Measurements from ENCODE around the gene CEP76.
"Not testable (repeated sequence)": the region's sequence is repeated elsewhere in the genome, so short reads cannot be mapped to it uniquely, and the experiment has no call there.

CEP76 gene

DNA sequence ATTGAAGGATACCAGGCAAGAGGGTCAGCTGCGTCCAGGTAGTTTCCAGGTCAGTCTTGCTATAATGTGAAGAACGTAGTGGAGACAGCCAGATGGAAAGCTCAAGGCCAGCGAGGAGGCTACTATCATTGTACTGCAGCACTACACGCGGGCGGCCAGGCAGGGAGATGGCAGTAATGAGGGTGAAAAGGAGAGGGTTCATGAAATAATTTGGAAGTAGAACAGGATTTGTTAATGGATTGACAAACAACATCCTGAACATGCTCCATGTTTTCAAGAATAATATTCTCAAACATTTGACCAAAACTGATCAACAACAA lies 61.7 kb downstream of the CEP76 start:
- DNase-seq, result no peak

DNA sequence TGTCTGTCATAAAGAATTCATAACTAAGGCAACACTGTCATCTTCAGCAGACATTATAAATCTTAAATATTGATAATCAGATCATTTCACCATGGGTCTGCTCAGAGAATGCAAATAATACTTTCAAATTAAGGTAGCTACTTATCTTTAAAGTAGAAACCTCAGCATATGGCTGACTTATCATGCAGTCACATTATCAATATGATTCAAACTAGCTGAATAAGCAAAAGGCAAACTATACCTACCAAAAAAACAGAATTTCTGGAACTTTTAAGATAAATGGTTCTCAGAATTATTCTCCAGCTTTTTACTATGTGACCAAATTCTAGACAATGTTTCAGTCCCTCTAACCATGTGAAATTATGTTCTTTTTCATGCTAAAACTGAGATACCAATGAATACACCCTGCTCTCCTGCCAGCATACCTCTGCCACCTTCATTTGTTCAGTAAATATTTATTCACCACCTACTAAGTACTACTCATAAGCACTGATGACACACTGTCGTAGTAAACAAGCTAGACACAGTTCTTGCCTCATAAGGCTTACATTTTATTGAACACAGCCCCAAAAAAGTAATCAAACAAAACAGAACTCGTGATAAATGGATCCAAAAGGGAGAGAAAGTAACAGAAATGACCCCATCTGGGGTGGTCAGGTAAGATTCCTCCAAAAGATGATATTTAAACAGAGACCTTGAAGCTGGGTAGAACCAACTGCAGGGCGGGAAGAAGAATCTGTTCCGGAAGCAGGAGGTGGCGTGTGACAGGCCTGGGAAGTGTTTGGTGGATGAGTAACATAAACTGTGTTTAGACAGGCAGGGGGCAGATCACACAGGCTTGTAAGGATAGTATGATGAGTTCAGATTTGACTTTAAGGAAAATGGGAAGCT lies 62.3 kb downstream of the CEP76 start:
- peak; percentile 80 for DNase-seq

DNA sequence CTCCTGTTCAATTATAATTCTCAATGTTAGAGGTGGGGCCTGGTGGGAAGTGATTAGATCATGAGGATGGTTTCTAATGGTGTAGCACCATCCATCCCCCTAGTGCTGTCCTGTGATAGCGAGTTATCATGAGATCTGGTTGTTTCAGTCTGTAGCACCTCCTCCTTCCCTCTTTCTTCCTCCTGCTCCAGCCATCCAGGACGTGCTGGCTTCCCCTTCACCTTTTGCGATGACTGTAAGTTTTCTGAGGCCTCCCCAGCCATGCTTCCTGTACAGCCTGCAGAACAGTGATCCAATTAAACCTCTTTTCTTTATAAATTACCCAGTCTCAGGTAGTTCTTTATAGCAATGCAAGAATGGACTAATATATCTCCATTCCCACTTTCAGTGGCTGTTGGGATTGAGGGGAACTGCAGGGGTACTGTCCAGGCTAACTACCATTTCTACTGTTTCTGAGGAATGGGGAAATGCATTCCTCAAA lies 63.8 kb downstream of the CEP76 start:
- no peak for DNase-seq

DNA sequence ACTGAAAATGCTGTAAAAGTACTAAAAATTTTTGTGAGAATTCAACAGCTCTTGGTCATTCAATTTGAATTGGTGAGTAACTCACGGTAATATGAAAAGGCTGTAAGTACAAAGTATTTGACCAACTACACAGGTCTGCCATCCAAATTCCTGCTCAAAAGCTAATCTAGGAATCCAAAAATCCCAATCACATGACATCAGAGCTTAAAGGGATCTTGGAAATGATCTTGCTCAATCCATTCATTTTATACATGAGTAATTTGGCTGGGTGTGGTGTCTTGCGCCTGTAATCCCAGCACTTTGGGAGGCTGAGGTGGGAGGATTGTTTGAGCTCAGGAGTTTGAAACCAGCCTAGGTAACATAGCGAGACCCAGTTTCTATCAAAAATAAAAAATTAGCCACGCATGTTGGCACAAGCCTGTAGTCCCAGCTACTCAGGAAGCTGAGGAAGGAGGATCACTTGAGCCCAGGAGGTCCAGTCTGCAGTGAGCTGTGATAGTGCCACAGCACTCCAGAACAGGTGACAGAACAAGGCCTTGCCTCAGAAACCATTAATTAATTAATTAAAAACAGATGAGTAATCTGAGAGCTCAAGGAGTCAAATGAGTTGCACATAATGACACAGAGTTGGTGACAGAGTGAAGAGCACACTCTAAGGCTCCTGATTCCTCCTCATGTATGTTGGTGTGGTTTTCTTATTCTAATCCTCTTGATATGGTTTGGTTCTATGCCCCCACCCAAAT lies 64.5 kb downstream of the CEP76 start:
- DNase-seq, result no peak

DNA sequence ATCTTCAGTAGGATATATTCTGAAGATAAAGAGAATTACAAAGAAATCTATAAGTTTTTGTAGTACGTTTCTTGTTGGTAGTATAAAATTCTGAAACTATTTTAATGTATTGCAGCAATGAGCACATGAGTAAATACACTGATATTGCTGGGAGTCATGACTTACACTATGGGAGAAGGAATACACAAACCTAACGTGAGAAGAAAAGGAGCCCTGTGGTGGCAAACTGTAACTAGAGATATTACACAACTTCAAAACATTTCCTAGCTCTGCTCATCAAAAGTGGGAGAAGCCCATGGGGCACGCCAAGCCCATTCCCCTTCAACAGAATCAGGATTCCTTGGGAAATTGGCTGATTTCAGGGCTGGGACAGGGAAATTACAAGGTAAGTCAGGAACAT lies 65.1 kb downstream of the CEP76 start:
- no peak for DNase-seq

GRCh38 chr18:12631831-12632477 lies 70.6 kb downstream of the CEP76 start:
- no peak for DNase-seq

GRCh38 chr18:12630136-12630535 lies 72.4 kb downstream of the CEP76 start:
- no peak for DNase-seq

DNA sequence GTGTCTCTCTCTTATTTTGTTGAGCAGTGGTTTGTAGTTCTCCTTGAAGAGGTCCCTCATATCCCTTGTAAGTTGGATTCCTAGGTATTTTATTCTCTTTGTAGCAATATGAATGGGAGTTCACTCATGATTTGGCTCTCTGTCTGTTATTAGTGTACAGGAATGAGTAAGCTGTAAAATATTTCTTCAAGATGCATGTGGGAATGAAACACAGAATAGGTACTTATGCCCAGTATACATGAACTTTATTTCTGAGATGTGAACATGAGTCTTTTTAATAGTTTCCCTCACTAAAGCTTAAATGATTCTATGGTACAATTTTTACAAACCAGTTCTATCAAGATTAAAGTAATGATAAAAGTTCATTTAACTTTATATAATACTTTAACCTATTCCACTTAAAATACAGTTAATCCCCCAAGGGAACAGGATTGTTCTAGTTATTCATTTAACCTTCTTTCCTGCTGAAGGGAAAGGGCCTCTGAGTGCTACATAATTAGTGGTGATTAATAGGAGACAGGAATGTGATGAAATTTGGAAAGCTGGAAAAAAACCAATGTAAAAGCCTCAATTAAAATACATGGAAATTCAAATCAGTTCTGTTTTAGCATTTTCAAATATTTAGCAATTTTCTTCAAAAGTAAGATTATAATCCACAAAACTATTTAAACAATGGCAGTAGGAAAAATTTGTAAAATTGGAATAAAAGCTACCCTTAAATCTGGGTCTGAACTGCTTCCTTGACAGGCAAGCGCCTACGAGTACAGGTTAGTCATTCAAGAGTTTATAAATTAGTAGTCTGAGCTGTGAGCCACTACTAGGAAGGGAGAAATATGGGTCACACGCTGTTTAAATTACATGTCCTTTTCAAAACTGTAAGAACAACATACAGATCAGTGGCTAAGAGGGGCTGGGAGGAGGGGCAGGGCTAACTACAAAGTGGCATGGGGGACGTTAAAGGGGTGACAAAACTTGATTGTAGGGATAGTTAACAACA lies 73.5 kb downstream of the CEP76 start:
- no peak for DNase-seq

- not testable (repeated sequence) for DNase-seq
These were observed 75.3 kb downstream of the CEP76 start for GRCh38 chr18:12627199-12627598.

GRCh38 chr18:12625241-12625640 lies 77.3 kb downstream of the CEP76 start:
- no peak for DNase-seq
